K562 (cell line): Measurements from ENCODE around the gene YPEL3. TPM values are rescaled to one million over a fixed set of nuclear protein-coding genes. Genes with fewer than 3 reads are reported as not detected.

ENCODE experiments used
- CBFB ChIP-seq: sonication (generic); formaldehyde crosslinking; IDR thresholded peaks from 2 replicates; pipeline ENCODE4 v1.4.0; 2020; ENCODE audit warnings: mild to moderate bottlenecking, missing genetic modification reagents
- DIDO1 ChIP-seq: fragments of 450-650 bp; IDR thresholded peaks from 2 replicates; pipeline ENCODE4 v1.6.1; 2016; ENCODE audit warnings: low read depth, missing biosample characterization, missing genetic modification characterization
- HMG20A ChIP-seq: fragments of 450-650 bp; formaldehyde crosslinking; conservative IDR thresholded peaks from 2 replicates; pipeline ENCODE4 v1.4.0; 2020; ENCODE audit warnings: mild to moderate bottlenecking, mixed read lengths
- HMG20B ChIP-seq: fragments of 250-450 bp; sonication (Bioruptor Pico); IDR thresholded peaks from 2 replicates; pipeline ENCODE4 v1.5.0; 2021; ENCODE audit warnings: mild to moderate bottlenecking
- MCM2 ChIP-seq: fragments of 450-650 bp; IDR thresholded peaks from 2 replicates; pipeline ENCODE4 v1.6.1; 2017; ENCODE audit warnings: low read depth, mild to moderate bottlenecking
- POLR2B ChIP-seq: fragments of 450-650 bp; IDR thresholded peaks from 2 replicates; pipeline ENCODE4 v1.6.1; 2018; ENCODE audit warnings: low read depth; ENCODE audit not compliant: partially characterized antibody
- SRSF7 ChIP-seq: fragments of 200-400 bp; formaldehyde crosslinking; optimal IDR thresholded peaks from 2 replicates; pipeline ENCODE3; 2017; ENCODE audit warnings: mild to moderate bottlenecking, low read depth, low read length
- ZEB2 ChIP-seq: fragments of 450-650 bp; IDR thresholded peaks from 2 replicates; pipeline ENCODE4 v1.6.1; 2016
- ZNF133 ChIP-seq: fragments of 250-450 bp; sonication (Bioruptor Pico); IDR thresholded peaks from 2 replicates; pipeline ENCODE4 v1.4.0; 2020; ENCODE audit warnings: mild to moderate bottlenecking
- ZSCAN29 ChIP-seq: fragments of 450-650 bp; IDR thresholded peaks from 2 replicates; pipeline ENCODE4 v1.6.1; 2017
- ZSCAN32 ChIP-seq: fragments of 450-650 bp; formaldehyde crosslinking; IDR thresholded peaks from 2 replicates; pipeline ENCODE4 v1.4.0; 2020; ENCODE audit warnings: mild to moderate bottlenecking, moderate library complexity
- polyA plus RNA-seq, 8 experiments: library from polyadenylated mRNA; depleted of rRNA in 4 of 8; stranded (reverse) in 5 of 8; unstranded in 3 of 8; fragments of >200 nt; fragmentation: Nextera tagmentation in 2 of 8; fragmentation: Illumina TruSeq in 1 of 8; extraction: Ambion mirVana in 2 of 8; extraction: Trizol in 1 of 8; gene quantifications; 2 replicates each; pipeline versions ENCODE4 v1.2.1 to v1.2.3, GENCODE V29; 2011 to 2014; ENCODE audit warnings: inconsistent platforms in 1 of 8, missing spikeins in 1 of 8
- total RNA-seq, 7 experiments: library from RNA; depleted of rRNA in 6 of 7; stranded (reverse); fragments of >200 nt in 6 of 7; fragmentation: Illumina TruSeq in 2 of 7; extraction: Trizol in 2 of 7; gene quantifications; 2 replicates each; pipeline versions ENCODE4 v1.2.1 to v1.2.3, GENCODE V29; 2011 to 2021; ENCODE audit warnings: low replicate concordance in 1 of 7
- TF ChIP-seq, protein P1 (sequence below): fragments of 450-650 bp; IDR thresholded peaks from 2 replicates; pipeline ENCODE4 v1.6.1; 2016; ENCODE audit warnings: low read depth
- TF ChIP-seq, protein P2 (sequence below): fragments of 200-800 bp; sonication (Bioruptor generic); IDR thresholded peaks from 2 replicates; pipeline ENCODE4 v1.6.1; 2017; ENCODE audit warnings: missing genetic modification characterization, missing compliant biosample characterization
- TF ChIP-seq, protein P3 (sequence below): fragments of 450-650 bp; formaldehyde crosslinking; IDR thresholded peaks from 2 replicates; pipeline ENCODE4 v1.4.0; 2020; ENCODE audit warnings: mild to moderate bottlenecking, mixed read lengths
- TF ChIP-seq, protein P4 (sequence below): sonication (generic); formaldehyde crosslinking; IDR thresholded peaks from 2 replicates; pipeline ENCODE4 v1.8.1; 2023; ENCODE audit warnings: mild to moderate bottlenecking, missing genetic modification reagents

Gene YPEL3
- total and polyA plus RNA-seq, 9 of the 15 experiments (the other 6 are each of a cell fraction or from before 2014, with no cell fraction given): 0.41 to 15.0 (median 2.9) TPM

DNA sequence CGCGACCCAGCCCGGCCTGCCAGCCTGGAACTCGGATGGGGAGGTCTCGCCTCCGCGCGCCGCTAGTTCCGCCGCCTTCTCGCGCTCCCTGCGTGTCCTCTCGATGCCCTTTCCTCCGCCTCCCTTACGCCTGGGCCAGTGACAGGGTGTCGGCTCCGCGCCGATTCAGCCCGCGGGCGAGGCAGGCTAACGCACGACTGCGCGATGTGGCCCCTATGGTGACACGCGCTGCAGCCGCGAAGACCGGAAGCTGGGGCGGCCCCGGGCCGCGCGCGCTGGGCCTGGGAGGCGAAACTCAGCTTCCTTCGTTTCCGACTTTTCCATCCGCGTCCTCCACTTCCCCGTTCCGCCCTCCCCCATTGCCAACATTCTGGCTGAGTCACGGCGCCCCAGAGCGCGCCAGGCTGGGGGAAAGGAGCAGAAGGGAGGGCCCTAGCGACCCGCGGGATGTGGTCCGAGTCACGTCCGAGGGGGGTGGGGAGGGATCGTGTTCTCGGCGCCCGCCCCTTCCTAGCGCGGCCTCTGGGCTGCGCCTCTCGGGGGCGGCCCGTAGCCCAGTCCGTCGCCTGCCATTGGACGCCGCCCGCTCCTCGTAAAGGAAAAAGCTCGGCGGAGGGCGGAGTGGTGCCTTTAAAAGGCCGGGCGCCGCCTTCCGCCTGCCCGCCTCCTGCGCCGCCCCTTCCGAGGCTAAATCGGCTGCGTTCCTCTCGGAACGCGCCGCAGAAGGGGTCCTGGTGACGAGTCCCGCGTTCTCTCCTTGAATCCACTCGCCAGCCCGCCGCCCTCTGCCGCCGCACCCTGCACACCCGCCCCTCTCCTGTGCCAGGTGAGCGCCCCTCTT lies 30.7 kb downstream of the YPEL3 start, which contains the start of gene ALDOA (continued):
- TF ChIP-seq, protein P1, sequence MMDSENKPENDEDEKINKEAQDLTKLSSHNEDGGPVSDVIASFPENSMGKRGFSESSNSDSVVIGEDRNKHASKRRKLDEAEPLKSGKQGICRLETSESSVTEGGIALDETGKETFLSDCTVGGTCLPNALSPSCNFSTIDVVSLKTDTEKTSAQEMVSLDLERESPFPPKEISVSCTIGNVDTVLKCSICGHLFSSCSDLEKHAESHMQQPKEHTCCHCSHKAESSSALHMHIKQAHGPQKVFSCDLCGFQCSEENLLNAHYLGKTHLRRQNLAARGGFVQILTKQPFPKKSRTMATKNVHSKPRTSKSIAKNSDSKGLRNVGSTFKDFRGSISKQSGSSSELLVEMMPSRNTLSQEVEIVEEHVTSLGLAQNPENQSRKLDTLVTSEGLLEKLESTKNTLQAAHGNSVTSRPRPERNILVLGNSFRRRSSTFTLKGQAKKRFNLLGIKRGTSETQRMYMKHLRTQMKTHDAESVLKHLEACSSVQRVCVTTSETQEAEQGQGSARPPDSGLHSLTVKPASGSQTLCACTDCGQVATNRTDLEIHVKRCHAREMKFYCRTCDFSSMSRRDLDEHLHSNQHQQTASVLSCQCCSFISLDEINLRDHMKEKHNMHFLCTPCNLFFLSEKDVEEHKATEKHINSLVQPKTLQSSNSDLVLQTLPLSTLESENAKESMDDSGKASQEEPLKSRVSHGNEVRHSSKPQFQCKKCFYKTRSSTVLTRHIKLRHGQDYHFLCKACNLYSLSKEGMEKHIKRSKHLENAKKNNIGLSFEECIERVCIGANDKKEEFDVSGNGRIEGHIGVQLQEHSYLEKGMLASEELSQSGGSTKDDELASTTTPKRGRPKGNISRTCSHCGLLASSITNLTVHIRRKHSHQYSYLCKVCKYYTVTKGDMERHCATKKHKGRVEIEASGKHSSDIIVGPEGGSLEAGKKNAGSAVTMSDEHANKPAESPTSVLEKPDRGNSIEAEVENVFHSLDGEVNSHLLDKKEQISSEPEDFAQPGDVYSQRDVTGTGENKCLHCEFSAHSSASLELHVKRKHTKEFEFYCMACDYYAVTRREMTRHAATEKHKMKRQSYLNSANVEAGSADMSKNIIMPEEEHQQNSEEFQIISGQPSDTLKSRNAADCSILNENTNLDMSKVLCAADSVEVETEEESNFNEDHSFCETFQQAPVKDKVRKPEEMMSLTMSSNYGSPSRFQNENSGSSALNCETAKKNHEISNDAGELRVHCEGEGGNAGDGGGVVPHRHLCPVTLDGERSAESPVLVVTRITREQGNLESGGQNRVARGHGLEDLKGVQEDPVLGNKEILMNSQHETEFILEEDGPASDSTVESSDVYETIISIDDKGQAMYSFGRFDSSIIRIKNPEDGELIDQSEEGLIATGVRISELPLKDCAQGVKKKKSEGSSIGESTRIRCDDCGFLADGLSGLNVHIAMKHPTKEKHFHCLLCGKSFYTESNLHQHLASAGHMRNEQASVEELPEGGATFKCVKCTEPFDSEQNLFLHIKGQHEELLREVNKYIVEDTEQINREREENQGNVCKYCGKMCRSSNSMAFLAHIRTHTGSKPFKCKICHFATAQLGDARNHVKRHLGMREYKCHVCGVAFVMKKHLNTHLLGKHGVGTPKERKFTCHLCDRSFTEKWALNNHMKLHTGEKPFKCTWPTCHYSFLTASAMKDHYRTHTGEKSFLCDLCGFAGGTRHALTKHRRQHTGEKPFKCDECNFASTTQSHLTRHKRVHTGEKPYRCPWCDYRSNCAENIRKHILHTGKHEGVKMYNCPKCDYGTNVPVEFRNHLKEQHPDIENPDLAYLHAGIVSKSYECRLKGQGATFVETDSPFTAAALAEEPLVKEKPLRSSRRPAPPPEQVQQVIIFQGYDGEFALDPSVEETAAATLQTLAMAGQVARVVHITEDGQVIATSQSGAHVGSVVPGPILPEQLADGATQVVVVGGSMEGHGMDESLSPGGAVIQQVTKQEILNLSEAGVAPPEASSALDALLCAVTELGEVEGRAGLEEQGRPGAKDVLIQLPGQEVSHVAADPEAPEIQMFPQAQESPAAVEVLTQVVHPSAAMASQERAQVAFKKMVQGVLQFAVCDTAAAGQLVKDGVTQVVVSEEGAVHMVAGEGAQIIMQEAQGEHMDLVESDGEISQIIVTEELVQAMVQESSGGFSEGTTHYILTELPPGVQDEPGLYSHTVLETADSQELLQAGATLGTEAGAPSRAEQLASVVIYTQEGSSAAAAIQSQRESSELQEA: no peak
- no peak for TF ChIP-seq DIDO1 (tag)
- no peak for TF ChIP-seq ZEB2
- no peak for TF ChIP-seq HMG20A
- no peak for TF ChIP-seq HMG20B (CRISPR knock-in tag)
- peak; percentile 96 for TF ChIP-seq POLR2B
- TF ChIP-seq CBFB (CRISPR knock-in tag): no peak
- no peak for TF ChIP-seq ZSCAN29
- TF ChIP-seq ZSCAN32 (CRISPR knock-in tag): no peak
- TF ChIP-seq, protein P2, sequence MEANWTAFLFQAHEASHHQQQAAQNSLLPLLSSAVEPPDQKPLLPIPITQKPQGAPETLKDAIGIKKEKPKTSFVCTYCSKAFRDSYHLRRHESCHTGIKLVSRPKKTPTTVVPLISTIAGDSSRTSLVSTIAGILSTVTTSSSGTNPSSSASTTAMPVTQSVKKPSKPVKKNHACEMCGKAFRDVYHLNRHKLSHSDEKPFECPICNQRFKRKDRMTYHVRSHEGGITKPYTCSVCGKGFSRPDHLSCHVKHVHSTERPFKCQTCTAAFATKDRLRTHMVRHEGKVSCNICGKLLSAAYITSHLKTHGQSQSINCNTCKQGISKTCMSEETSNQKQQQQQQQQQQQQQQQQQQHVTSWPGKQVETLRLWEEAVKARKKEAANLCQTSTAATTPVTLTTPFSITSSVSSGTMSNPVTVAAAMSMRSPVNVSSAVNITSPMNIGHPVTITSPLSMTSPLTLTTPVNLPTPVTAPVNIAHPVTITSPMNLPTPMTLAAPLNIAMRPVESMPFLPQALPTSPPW (CRISPR knock-in tag): peak; percentile 97
- TF ChIP-seq, protein P3, sequence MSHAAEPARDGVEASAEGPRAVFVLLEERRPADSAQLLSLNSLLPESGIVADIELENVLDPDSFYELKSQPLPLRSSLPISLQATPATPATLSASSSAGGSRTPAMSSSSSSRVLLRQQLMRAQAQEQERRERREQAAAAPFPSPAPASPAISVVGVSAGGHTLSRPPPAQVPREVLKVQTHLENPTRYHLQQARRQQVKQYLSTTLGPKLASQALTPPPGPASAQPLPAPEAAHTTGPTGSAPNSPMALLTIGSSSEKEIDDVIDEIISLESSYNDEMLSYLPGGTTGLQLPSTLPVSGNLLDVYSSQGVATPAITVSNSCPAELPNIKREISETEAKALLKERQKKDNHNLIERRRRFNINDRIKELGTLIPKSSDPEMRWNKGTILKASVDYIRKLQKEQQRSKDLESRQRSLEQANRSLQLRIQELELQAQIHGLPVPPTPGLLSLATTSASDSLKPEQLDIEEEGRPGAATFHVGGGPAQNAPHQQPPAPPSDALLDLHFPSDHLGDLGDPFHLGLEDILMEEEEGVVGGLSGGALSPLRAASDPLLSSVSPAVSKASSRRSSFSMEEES: no peak
- no peak for TF ChIP-seq SRSF7
- no peak for TF ChIP-seq ZNF133 (CRISPR knock-in tag)
- TF ChIP-seq, protein P4, sequence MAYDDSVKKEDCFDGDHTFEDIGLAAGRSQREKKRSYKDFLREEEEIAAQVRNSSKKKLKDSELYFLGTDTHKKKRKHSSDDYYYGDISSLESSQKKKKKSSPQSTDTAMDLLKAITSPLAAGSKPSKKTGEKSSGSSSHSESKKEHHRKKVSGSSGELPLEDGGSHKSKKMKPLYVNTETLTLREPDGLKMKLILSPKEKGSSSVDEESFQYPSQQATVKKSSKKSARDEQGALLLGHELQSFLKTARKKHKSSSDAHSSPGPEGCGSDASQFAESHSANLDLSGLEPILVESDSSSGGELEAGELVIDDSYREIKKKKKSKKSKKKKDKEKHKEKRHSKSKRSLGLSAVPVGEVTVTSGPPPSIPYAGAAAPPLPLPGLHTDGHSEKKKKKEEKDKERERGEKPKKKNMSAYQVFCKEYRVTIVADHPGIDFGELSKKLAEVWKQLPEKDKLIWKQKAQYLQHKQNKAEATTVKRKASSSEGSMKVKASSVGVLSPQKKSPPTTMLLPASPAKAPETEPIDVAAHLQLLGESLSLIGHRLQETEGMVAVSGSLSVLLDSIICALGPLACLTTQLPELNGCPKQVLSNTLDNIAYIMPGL (CRISPR knock-in tag): no peak
- TF ChIP-seq MCM2: no peak
